ENCODE data around the gene PRKN.

DNA sequence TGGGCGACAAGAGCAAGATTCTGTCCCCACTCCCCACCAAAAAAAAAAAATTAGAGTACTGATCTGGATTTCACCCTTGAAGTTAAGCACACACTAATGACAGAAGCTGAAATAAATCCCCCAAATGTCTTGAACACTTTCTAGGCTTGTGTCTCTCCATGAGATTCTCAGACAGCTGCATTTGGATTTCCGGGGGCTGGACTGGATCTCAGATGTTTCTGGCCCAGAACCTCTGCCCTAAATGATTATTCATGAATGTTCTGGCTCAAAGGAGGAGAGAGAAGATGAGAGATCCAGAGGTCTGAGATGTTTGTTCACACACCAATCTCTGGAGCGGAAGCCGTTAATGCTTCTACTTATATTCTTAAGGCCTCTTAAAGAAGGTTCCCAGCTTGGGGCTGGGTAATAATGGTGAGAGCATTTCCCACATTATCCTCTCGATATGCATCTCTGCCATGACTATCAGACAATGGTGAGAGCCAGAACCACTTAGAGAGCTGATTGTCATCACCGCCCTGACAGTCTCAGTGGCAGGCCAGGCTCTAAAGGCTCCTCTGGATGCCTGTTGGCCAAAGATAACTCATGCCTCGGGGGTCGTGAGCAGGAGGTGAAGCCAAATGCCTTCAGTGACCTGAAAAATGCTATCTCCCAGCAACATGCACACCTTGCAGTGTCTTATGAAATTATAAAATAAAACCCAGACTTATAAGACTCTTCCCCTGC, 1325.8 kb downstream of the PRKN start:
- TF ChIP-seq, protein P1, sequence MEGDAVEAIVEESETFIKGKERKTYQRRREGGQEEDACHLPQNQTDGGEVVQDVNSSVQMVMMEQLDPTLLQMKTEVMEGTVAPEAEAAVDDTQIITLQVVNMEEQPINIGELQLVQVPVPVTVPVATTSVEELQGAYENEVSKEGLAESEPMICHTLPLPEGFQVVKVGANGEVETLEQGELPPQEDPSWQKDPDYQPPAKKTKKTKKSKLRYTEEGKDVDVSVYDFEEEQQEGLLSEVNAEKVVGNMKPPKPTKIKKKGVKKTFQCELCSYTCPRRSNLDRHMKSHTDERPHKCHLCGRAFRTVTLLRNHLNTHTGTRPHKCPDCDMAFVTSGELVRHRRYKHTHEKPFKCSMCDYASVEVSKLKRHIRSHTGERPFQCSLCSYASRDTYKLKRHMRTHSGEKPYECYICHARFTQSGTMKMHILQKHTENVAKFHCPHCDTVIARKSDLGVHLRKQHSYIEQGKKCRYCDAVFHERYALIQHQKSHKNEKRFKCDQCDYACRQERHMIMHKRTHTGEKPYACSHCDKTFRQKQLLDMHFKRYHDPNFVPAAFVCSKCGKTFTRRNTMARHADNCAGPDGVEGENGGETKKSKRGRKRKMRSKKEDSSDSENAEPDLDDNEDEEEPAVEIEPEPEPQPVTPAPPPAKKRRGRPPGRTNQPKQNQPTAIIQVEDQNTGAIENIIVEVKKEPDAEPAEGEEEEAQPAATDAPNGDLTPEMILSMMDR (conservative IDR thresholded peaks at IDR 0.05; ENCODE audit: low read depth, low read length), result no peak
- no peak for TF ChIP-seq EZH2 (IDR thresholded peaks at IDR 0.05; ENCODE audit: borderline replicate concordance, low read depth, low read length, poor library complexity, severe bottlenecking)

Measured in A673 (cell line).